ENCODE measurements around the gene MKI67. TPM values are rescaled to one million over a fixed set of nuclear protein-coding genes. Genes with fewer than 3 reads are reported as not detected.
A peak's percentile ranks its signal among the peaks of the same experiment; 100 is the strongest.

MKI67 gene
- total and polyA plus RNA-seq, 2 of the 4 experiments (the other 2 are of a cell fraction), result 13.5 to 36.4 TPM

DNA sequence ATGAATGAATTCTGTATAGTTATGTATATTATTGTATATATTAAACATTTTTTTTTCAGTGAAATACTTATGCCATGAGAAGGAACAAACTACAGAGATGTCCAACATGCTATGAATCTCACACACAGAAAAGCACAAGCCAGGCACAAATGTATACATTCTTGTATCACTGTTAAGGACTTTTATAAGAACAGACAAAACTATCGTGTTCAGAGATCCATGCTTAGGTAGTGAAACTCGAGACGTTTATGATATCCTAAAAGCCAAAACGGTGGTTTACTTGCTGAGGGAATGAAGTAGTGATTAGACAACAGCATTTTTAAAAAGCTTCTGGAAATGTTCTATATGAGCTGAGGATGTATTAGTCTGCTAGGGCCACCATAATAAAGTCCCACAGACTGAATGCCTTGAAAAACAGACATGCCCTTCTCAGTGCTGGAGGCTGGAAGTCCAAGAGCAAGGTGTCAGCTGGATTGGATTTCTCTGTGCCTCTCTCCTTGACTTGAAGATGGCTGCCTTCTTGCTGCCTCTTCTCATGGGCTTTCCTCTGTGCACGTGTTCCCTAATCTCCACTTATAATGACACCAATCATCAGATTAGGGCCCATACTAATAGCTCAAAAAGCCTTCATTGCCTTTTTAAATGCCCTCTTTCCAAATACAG is 4.3 kb downstream of the MKI67 start:
- H4K20me1 ChIP-seq (ENCODE audit: insufficient read depth, low read length), result peaks cover 9% of the 10 kb centered on the region; the same call in 1 of the 2 replicates
- no peak overlapping the region for H2BK120ac ChIP-seq (ENCODE audit: low read depth, low read length)
- H3K4ac ChIP-seq (ENCODE audit: low read depth, low read length), result no peak overlapping the region
- no peak overlapping the region for H3K4me2 ChIP-seq (ENCODE audit: low read depth, low read length)
- TF ChIP-seq USF2 (IDR thresholded peaks at IDR 0.05; ENCODE audit: low read depth, low read length), result no peak
- no peak for TF ChIP-seq MAZ (IDR thresholded peaks at IDR 0.05; ENCODE audit: borderline replicate concordance, low read depth, low read length)
- peak overlapping the region; percentile 79 for H2AFZ ChIP-seq (replicated peaks; ENCODE audit: low read length, poor library complexity)
- no peaks in the 10 kb centered on the region; the same call in 1 of the 2 replicates for H3K36me3 ChIP-seq (ENCODE audit: control insufficient read depth, insufficient read depth, low read length)
- no peak overlapping the region for H2BK20ac ChIP-seq (ENCODE audit: low read depth, low read length)
- H2AK5ac ChIP-seq (ENCODE audit: low read depth, low read length), result no peak overlapping the region
- H3K79me1 ChIP-seq (ENCODE audit: low read depth in 1 of 2, low read length in 2 of 2), result peaks cover 13 to 26% of the 10 kb centered on the region in 2 experiments
- no peak overlapping the region for H2BK15ac ChIP-seq (ENCODE audit: low read depth, low read length)
- in situ Hi-C loops (cut with MboI; ENCODE audit: low sequenced_read_pairs), result no loop called here
- no peak overlapping the region for H3K56ac ChIP-seq (ENCODE audit: extremely low read depth, insufficient read depth, low read length)
- H3K9me3 ChIP-seq (ENCODE audit: control insufficient read depth, insufficient read depth, low read length), result no peaks in the 10 kb centered on the region
- H3K27ac ChIP-seq (ENCODE audit: insufficient read depth, low read length), result peak overlapping the region; percentile 22; the same call in 1 of the 2 replicates
- H3K4me1 ChIP-seq (ENCODE audit: control insufficient read depth, insufficient read depth, low read length), result peaks cover 6% of the 10 kb centered on the region; the same call in 1 of the 2 replicates
- CTCF ChIA-PET, result no interaction called here
- H4K5ac ChIP-seq (ENCODE audit: low read depth, low read length), result no peak overlapping the region; the same call in 1 of the 2 replicates
- H2BK5ac ChIP-seq (ENCODE audit: low read depth, low read length, poor library complexity, severe bottlenecking), result no peak overlapping the region
- dilution Hi-C loops (cut with HindIII; ENCODE audit: low sequenced_read_pairs, unreplicated experiment), result no loop called here
- H3K14ac ChIP-seq (replicated peaks; ENCODE audit: low read depth, low read length), result no peak overlapping the region
- DNase-seq (no peak), ATAC-seq (ENCODE audit: low read depth) (no peak)
- H4K91ac ChIP-seq (ENCODE audit: insufficient read depth, low read depth, low read length), result no peak overlapping the region
- H4K8ac ChIP-seq (ENCODE audit: low read depth in 2 of 2, low read length in 2 of 2), result peak overlapping the region in 1 of 2 experiments; percentile 49; a peak in 1 of 4 replicates
- no peak overlapping the region for H3K18ac ChIP-seq (ENCODE audit: low read depth, low read length)
- intact Hi-C loops (cut with micrococcal nuclease), result no loop called here
- H2AK9ac ChIP-seq (replicated peaks; ENCODE audit: low read depth, low read length, poor library complexity), result no peak overlapping the region
- BruUV-seq (replicated peaks), result no TSS peak
- no peaks in the 10 kb centered on the region for H3K27me3 ChIP-seq (ENCODE audit: control insufficient read depth, insufficient read depth, low read length)
- no peak overlapping the region for H3K9ac ChIP-seq (ENCODE audit: low read depth, low read length)
- POLR2A ChIA-PET (ENCODE audit: unreplicated experiment), result no interaction called here
- peak overlapping the region; percentile 89 for H3K23ac ChIP-seq (ENCODE audit: low read depth, low read length)
- H3K9me1 ChIP-seq (ENCODE audit: insufficient read depth, low read length), result peaks cover 8% of the 10 kb centered on the region; the same call in 1 of the 2 replicates
- no CpG with 5 or more reads among the region's 5 CpGs for WGBS, 2 experiments (ENCODE audit: extremely low coverage in 2 of 2, insufficient read length in 1 of 2)
- H3K4me3 ChIP-seq (ENCODE audit: insufficient read depth, low read depth, low read length), result no peak overlapping the region
